A673 (cell line): ENCODE results near the gene NF1. TPM values are rescaled to one million over a fixed set of nuclear protein-coding genes. Genes with fewer than 3 reads are reported as not detected.

Source experiments
- BruUV-seq: library from RNA; stranded (reverse); fragments of 400-500 nt; replicated peaks from 2 replicates; lab custom pipeline; 2021; lab: Mats Ljungman, UMichigan
- CTCF ChIA-PET: fragments of 300-600 bp; sonication (Branson Sonifier 250); formaldehyde crosslinking; loops from one replicate; lab custom pipeline; 2022; ENCODE audit warnings: antibody characterized with exemption; lab: Charles Lee
- POLR2A ChIA-PET: fragments of 300-600 bp; sonication (Branson Sonifier 250); formaldehyde crosslinking; loops from one replicate; lab custom pipeline; 2022; ENCODE audit warnings: antibody characterized with exemption; ENCODE audit not compliant: low non-redundant PET; lab: Charles Lee
- DNase-seq: peaks from one replicate; pipeline ENCODE4 v3.0.0-alpha.2; 2015; ENCODE audit warnings: low spot score
- H3K27ac ChIP-seq: fragments of 200-600 bp; sonication (generic); 2 replicates; pipeline ENCODE4 v1.5.1; 2016; ENCODE audit warnings: mixed run types, low read depth, mild to moderate bottlenecking, mixed read lengths, antibody characterized with exemption, low read length; ENCODE audit not compliant: poor library complexity, severe bottlenecking
- H3K27me3 ChIP-seq: fragments of 200-600 bp; sonication (generic); replicated peaks from 2 replicates; pipeline ENCODE4 v1.6.1; 2017; ENCODE audit warnings: mixed run types, low read depth, mild to moderate bottlenecking, mixed read lengths, antibody characterized with exemption, low read length; ENCODE audit not compliant: insufficient read depth, poor library complexity
- H3K36me3 ChIP-seq: fragments of 200-600 bp; sonication (generic); 2 replicates; pipeline ENCODE4 v1.6.1; 2016; ENCODE audit warnings: mixed run types, mild to moderate bottlenecking, mixed read lengths, antibody characterized with exemption, low read length; ENCODE audit not compliant: insufficient read depth, poor library complexity, severe bottlenecking
- H3K4me1 ChIP-seq: fragments of 200-600 bp; sonication (generic); 2 replicates; pipeline ENCODE4 v1.6.1; 2017; ENCODE audit warnings: mixed run types, mild to moderate bottlenecking, mixed read lengths, antibody characterized with exemption, low read length; ENCODE audit not compliant: insufficient read depth, poor library complexity, severe bottlenecking
- H3K4me3 ChIP-seq: fragments of 200-600 bp; sonication (generic); 2 replicates; pipeline ENCODE4 v1.5.1; 2016; ENCODE audit warnings: low read depth, mixed run types, mild to moderate bottlenecking, mixed read lengths, low read length; ENCODE audit not compliant: poor library complexity, severe bottlenecking
- H3K9me3 ChIP-seq: fragments of 200-600 bp; sonication (generic); 2 replicates; pipeline ENCODE4 v1.6.1; 2016; ENCODE audit warnings: mixed run types, low read depth, mild to moderate bottlenecking, mixed read lengths, antibody characterized with exemption, low read length; ENCODE audit not compliant: poor library complexity, severe bottlenecking
- CTCF ChIP-seq: fragments of 300-800, 200-600 bp; sonication (generic); conservative IDR thresholded peaks from 2 replicates; pipeline ENCODE4 v1.5.1; 2017; ENCODE audit warnings: low read depth, mild to moderate bottlenecking, antibody characterized with exemption, low read length, moderate library complexity, mixed read lengths
- EZH2 ChIP-seq: fragments of 200-600 bp; sonication (generic); IDR thresholded peaks from 2 replicates; pipeline ENCODE4 v1.6.1; 2017; ENCODE audit warnings: borderline replicate concordance, low read depth, mild to moderate bottlenecking, mixed read lengths, antibody characterized with exemption, low read length; ENCODE audit not compliant: poor library complexity, severe bottlenecking
- intact Hi-C: fragments of 100-400 bp; cut with micrococcal nuclease; formaldehyde crosslinking; loops from one replicate; pipeline ENCODE4 v1.10.0; 2022; ENCODE audit not compliant: unreplicated experiment
- total RNA-seq: library from RNA; stranded (reverse); gene quantifications from 2 replicates; pipeline ENCODE4 v1.2.3, GENCODE V29; 2021

NF1 gene
- total RNA-seq, 1 experiment from 2014 or later = 32.1 TPM

GRCh38 chr17:31291820-31292219 is 197.0 kb downstream of the NF1 start:
- CTCF ChIA-PET = no interaction called here
- Histone ChIP-seq H3K4me3 (no peak overlapping the region), H3K4me1 (no peaks in the 10 kb centered on the region), H3K9me3 (no peaks in the 10 kb centered on the region), H3K27ac (no peak overlapping the region), H3K27me3 (no peaks in the 10 kb centered on the region), H3K36me3 (no peaks in the 10 kb centered on the region)
- intact Hi-C loops = no loop called here
- DNase-seq = no peak
- BruUV-seq = no TSS peak
- POLR2A ChIA-PET = no interaction called here
- TF ChIP-seq EZH2 = no peak
- no peak for TF ChIP-seq CTCF

GRCh38 chr17:31293581-31293980 is 198.8 kb downstream of the NF1 start:
- Histone ChIP-seq H3K4me3 (no peak overlapping the region), H3K9me3 (no peaks in the 10 kb centered on the region), H3K36me3 (no peaks in the 10 kb centered on the region), H3K27ac (no peak overlapping the region), H3K4me1 (no peaks in the 10 kb centered on the region), H3K27me3 (no peaks in the 10 kb centered on the region)
- no TSS peak for BruUV-seq
- DNase-seq = no peak
- ChIA-PET CTCF (no interaction called here), POLR2A (no interaction called here)
- TF ChIP-seq EZH2 (no peak), CTCF (no peak)
- intact Hi-C loops = no loop called here

- ChIA-PET POLR2A (no interaction called here), CTCF (no interaction called here)
- Histone ChIP-seq H3K27ac (no peak overlapping the region), H3K9me3 (no peaks in the 10 kb centered on the region), H3K4me1 (no peaks in the 10 kb centered on the region), H3K4me3 (no peak overlapping the region), H3K27me3 (no peaks in the 10 kb centered on the region), H3K36me3 (no peaks in the 10 kb centered on the region)
- DNase-seq = no peak
- intact Hi-C loops = no loop called here
- no peak for TF ChIP-seq EZH2
- no peak for TF ChIP-seq CTCF
- no TSS peak for BruUV-seq
Measured at GRCh38 chr17:31294231-31294630, 199.5 kb downstream of the NF1 start.
